ENCODE results near the gene SMYD2. TPM values are rescaled to one million over a fixed set of nuclear protein-coding genes. Genes with fewer than 3 reads are reported as not detected.

SMYD2 gene
- total RNA-seq, 2 donors from 2014 or later = 6.2 to 89.5 TPM

DNA sequence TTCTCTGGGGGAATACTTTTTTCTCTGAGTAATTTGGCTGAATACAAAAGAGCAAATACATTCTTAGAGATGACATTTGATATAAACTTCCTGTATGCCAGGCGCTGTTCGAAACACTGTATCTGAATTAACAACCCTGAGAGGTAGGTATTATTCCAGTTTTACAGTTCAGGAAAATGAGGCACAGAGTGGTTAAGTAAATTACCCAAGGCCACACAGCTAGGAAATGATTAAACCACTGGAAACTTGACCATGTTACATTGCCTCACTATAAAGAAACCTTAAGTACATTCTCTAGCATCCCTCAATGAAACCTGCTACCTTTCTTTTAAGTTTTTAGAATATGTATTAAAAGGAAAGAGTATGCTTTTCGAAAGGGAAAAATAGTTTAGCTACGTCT lies 54.6 kb downstream of the SMYD2 start:
- no peaks in the 10 kb centered on the region for H3K9me3 ChIP-seq
- no peak for DNase-seq (ENCODE audit: low spot score)
- H3K27me3 ChIP-seq = no peaks in the 10 kb centered on the region
- no peak overlapping the region for H3K27ac ChIP-seq
- no peak overlapping the region for H3K4me3 ChIP-seq
- TF ChIP-seq, protein P1, sequence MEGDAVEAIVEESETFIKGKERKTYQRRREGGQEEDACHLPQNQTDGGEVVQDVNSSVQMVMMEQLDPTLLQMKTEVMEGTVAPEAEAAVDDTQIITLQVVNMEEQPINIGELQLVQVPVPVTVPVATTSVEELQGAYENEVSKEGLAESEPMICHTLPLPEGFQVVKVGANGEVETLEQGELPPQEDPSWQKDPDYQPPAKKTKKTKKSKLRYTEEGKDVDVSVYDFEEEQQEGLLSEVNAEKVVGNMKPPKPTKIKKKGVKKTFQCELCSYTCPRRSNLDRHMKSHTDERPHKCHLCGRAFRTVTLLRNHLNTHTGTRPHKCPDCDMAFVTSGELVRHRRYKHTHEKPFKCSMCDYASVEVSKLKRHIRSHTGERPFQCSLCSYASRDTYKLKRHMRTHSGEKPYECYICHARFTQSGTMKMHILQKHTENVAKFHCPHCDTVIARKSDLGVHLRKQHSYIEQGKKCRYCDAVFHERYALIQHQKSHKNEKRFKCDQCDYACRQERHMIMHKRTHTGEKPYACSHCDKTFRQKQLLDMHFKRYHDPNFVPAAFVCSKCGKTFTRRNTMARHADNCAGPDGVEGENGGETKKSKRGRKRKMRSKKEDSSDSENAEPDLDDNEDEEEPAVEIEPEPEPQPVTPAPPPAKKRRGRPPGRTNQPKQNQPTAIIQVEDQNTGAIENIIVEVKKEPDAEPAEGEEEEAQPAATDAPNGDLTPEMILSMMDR (IDR thresholded peaks at IDR 0.05) = no peak
- H3K36me3 ChIP-seq = no peaks in the 10 kb centered on the region
- H3K4me1 ChIP-seq = peaks cover 0 to 8% of the 10 kb centered on the region in 2 donors

DNA sequence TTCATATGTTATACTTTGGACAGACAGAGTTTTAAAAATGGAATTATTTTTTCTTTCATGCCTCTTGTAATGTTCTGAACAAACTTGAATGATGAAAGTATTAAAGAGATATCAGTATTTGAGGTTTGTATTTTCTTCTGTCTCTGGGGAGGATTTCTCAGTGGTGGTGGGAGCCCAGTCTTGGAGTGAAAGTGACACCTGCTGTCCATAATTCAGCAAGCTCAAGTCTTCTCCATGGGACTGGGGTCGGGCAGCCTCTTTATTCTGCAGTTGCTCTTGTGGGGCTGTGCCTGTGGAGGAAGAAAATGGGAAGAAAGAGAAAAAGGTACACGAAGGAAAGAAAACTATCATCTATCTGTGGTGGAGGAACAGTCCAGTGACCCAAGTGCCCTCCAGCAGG lies 56.1 kb downstream of the SMYD2 start:
- Histone ChIP-seq H3K4me1 (peaks cover 0 to 8% of the 10 kb centered on the region in 2 donors), H3K27ac (no peak overlapping the region), H3K9me3 (no peaks in the 10 kb centered on the region), H3K27me3 (no peaks in the 10 kb centered on the region), H3K36me3 (no peaks in the 10 kb centered on the region), H3K4me3 (no peak overlapping the region)
- TF ChIP-seq, protein P1 (IDR thresholded peaks at IDR 0.05) = no peak
- no peak for DNase-seq (ENCODE audit: low spot score)

DNA sequence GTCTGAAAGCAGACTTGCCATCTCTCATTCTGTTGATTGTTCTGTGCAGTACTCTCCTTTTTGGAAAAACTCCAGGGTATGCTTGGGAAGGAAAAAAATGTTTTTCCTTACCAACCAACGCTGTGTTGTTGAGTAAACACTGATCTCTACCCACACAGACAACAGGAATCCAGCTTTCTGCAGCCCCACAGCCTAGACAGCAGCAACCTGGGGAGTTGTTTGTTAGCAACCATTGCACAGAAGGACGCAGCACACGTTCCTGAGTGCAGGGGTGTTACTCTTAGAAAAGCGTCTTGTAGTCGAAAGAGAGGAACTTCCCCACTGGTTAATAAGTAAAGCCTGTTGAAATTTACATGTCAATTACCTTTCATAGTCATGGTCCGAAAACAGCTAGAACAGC lies 56.6 kb downstream of the SMYD2 start:
- Histone ChIP-seq H3K27me3 (no peaks in the 10 kb centered on the region), H3K27ac (no peak overlapping the region), H3K4me3 (no peak overlapping the region), H3K4me1 (peaks cover 0 to 8% of the 10 kb centered on the region in 2 donors), H3K9me3 (no peaks in the 10 kb centered on the region), H3K36me3 (no peaks in the 10 kb centered on the region)
- no peak for DNase-seq (ENCODE audit: low spot score)
- TF ChIP-seq, protein P1 (IDR thresholded peaks at IDR 0.05) = no peak

DNA sequence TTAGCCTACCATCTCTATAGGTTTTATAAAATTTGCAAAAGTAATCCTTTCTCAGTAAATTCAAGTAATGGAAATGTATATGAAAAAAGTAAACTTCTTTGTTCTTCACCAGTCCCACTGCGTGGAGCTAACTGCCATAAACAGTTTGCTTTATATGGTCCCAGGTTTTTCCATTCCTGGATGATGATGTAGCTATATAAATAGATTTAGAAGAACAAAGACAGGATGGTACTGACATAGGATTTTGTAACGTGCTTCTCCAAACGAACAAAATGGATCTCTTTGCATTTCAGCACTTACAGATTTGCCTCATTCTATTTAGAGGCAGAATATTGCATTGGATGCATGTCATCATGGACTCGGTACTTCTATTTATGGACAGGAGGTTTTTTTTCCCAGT lies 57.3 kb downstream of the SMYD2 start:
- Histone ChIP-seq H3K27ac (no peak overlapping the region), H3K4me1 (peaks cover 0 to 6% of the 10 kb centered on the region in 2 donors), H3K4me3 (no peak overlapping the region), H3K36me3 (no peaks in the 10 kb centered on the region), H3K27me3 (no peaks in the 10 kb centered on the region), H3K9me3 (no peaks in the 10 kb centered on the region)
- TF ChIP-seq, protein P1 (IDR thresholded peaks at IDR 0.05) = no peak
- DNase-seq (ENCODE audit: low spot score) = no peak

DNA sequence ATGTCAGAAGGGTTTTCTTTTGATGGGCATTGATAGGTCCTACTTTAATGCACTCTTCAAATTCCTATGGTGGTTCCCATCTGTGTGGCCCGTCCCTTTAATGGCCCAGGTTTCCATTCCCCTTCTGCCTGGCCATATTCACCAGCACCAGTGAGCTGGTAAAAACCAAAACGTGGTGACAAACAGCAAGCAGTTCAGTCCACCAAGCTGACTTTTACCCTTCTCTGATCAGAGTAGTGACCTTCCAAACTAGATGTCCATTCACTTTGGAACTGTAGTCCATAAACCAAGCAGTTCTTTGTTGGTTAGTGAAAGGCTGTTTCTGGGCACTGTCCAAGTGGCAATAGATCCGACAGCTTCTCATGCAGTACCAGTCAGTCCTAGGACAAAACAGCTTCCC lies 60.5 kb downstream of the SMYD2 start:
- Histone ChIP-seq H3K4me1 (peaks cover 0 to 5% of the 10 kb centered on the region in 2 donors), H3K27me3 (no peaks in the 10 kb centered on the region), H3K27ac (no peak overlapping the region), H3K36me3 (no peaks in the 10 kb centered on the region), H3K9me3 (peaks cover 0 to 18% of the 10 kb centered on the region in 2 donors), H3K4me3 (no peak overlapping the region)
- no peak for DNase-seq (ENCODE audit: low spot score)
- TF ChIP-seq, protein P1 (IDR thresholded peaks at IDR 0.05) = no peak

DNA sequence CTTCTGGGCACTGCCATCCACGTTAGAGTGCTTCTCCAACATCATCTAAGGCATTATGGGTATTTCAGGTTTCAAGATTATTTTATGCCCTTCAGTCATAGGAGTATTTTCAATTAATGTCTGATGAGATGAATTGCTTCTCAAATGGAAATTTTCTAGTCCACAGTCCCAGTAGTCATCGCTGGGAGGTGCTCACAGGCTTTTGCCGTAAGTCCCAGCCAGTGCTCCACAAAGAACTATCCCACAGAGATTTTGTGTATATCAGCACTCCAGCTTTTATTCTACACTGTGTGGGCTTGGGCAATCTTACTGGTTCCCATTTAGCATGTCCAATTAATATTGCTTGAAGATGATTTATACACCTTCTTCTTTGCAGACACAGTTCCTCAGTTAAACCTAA lies 61.0 kb downstream of the SMYD2 start:
- no peaks in the 10 kb centered on the region for H3K36me3 ChIP-seq
- DNase-seq (ENCODE audit: low spot score) = no peak
- no peaks in the 10 kb centered on the region for H3K27me3 ChIP-seq
- H3K4me3 ChIP-seq = no peak overlapping the region
- peaks cover 0 to 5% of the 10 kb centered on the region in 2 donors for H3K4me1 ChIP-seq
- TF ChIP-seq, protein P1 (IDR thresholded peaks at IDR 0.05) = no peak
- H3K27ac ChIP-seq = no peak overlapping the region
- H3K9me3 ChIP-seq = peaks cover 0 to 18% of the 10 kb centered on the region in 2 donors

All from right atrium auricular region (tissue), 2 donors.